ENCODE measurements around the gene CRIM1. TPM values are rescaled to one million over a fixed set of nuclear protein-coding genes. Genes with fewer than 3 reads are reported as not detected.

The CRIM1 gene
- total RNA-seq, 1 experiment from 2014 or later = 46.5 TPM

DNA sequence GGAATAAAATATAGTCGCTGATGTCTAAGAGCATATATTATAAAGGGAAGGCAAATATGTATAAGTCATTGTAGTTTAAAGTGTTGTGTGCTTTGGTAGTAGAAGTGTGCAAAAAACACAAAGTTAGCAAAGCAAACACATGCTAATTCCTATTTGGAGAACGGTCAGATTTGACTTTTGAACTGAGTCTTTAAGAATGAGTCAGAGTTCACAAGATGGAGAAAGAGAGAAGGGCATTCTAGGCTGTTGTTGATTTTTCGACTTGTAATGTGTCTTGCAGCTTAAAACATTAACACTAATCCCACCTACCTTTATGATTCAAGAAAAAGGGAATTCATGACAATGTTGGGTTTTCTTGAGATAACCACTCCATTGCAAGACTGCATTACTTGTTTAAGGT, 98.1 kb downstream of the CRIM1 start:
- POLR2A ChIA-PET (ENCODE audit: low non-redundant PET) = no interaction called here
- no peak for TF ChIP-seq EZH2 (IDR thresholded peaks at IDR 0.05; ENCODE audit: borderline replicate concordance, low read depth, low read length, poor library complexity, severe bottlenecking)
- TF ChIP-seq, protein P1, sequence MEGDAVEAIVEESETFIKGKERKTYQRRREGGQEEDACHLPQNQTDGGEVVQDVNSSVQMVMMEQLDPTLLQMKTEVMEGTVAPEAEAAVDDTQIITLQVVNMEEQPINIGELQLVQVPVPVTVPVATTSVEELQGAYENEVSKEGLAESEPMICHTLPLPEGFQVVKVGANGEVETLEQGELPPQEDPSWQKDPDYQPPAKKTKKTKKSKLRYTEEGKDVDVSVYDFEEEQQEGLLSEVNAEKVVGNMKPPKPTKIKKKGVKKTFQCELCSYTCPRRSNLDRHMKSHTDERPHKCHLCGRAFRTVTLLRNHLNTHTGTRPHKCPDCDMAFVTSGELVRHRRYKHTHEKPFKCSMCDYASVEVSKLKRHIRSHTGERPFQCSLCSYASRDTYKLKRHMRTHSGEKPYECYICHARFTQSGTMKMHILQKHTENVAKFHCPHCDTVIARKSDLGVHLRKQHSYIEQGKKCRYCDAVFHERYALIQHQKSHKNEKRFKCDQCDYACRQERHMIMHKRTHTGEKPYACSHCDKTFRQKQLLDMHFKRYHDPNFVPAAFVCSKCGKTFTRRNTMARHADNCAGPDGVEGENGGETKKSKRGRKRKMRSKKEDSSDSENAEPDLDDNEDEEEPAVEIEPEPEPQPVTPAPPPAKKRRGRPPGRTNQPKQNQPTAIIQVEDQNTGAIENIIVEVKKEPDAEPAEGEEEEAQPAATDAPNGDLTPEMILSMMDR (conservative IDR thresholded peaks at IDR 0.05; ENCODE audit: low read depth, low read length) = no peak
- Histone ChIP-seq H3K9me3 (ENCODE audit: low read depth, low read length, poor library complexity, severe bottlenecking) (no peaks in the 10 kb centered on the region), H3K27me3 (replicated peaks; ENCODE audit: insufficient read depth, low read depth, low read length, poor library complexity) (no peaks in the 10 kb centered on the region), H3K36me3 (ENCODE audit: insufficient read depth, low read length, poor library complexity, severe bottlenecking) (no peaks in the 10 kb centered on the region), H3K4me1 (ENCODE audit: insufficient read depth, low read length, poor library complexity, severe bottlenecking) (peaks cover 83% of the 10 kb centered on the region), H3K4me3 (ENCODE audit: low read depth, low read length, poor library complexity, severe bottlenecking) (no peak overlapping the region), H3K27ac (ENCODE audit: low read depth, low read length, poor library complexity, severe bottlenecking) (peak overlapping the region; percentile 2)
- CTCF ChIA-PET = no interaction called here
- BruUV-seq (replicated peaks) = no TSS peak
- intact Hi-C loops (cut with micrococcal nuclease; ENCODE audit: unreplicated experiment) = no loop called here
- DNase-seq (ENCODE audit: low spot score) = no peak

DNA sequence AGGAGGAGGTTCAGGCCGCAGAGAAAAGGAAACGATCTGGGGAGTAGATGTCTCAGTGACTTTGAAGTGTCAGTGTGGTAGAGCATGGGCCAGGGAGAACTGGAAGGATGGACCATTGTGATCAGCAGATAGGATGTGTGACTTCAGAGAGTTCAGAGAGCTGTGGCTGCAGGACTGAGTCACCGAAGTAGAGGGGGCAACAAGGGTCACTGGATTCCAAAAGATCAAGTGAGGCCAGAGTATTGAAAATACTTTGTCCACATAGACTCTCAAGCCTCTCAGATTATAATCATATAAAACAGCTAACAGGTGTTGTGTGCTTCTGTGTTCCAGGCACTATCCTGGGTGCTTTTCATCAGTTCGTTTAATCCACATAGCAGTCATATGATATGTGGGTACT, 99.4 kb downstream of the CRIM1 start:
- no peaks in the 10 kb centered on the region for H3K9me3 ChIP-seq (ENCODE audit: low read depth, low read length, poor library complexity, severe bottlenecking)
- no peaks in the 10 kb centered on the region for H3K36me3 ChIP-seq (ENCODE audit: insufficient read depth, low read length, poor library complexity, severe bottlenecking)
- intact Hi-C loops (cut with micrococcal nuclease; ENCODE audit: unreplicated experiment) = no loop called here
- no peaks in the 10 kb centered on the region for H3K27me3 ChIP-seq (replicated peaks; ENCODE audit: insufficient read depth, low read depth, low read length, poor library complexity)
- POLR2A ChIA-PET (ENCODE audit: low non-redundant PET) = no interaction called here
- H3K4me3 ChIP-seq (ENCODE audit: low read depth, low read length, poor library complexity, severe bottlenecking) = no peak overlapping the region
- DNase-seq (ENCODE audit: low spot score) = no peak
- CTCF ChIA-PET = no interaction called here
- TF ChIP-seq, protein P1 (conservative IDR thresholded peaks at IDR 0.05; ENCODE audit: low read depth, low read length) = no peak
- no peak for TF ChIP-seq EZH2 (IDR thresholded peaks at IDR 0.05; ENCODE audit: borderline replicate concordance, low read depth, low read length, poor library complexity, severe bottlenecking)
- H3K4me1 ChIP-seq (ENCODE audit: insufficient read depth, low read length, poor library complexity, severe bottlenecking) = peaks cover 96% of the 10 kb centered on the region
- peak overlapping the region; percentile 74 for H3K27ac ChIP-seq (ENCODE audit: low read depth, low read length, poor library complexity, severe bottlenecking)
- no TSS peak for BruUV-seq (replicated peaks)

DNA sequence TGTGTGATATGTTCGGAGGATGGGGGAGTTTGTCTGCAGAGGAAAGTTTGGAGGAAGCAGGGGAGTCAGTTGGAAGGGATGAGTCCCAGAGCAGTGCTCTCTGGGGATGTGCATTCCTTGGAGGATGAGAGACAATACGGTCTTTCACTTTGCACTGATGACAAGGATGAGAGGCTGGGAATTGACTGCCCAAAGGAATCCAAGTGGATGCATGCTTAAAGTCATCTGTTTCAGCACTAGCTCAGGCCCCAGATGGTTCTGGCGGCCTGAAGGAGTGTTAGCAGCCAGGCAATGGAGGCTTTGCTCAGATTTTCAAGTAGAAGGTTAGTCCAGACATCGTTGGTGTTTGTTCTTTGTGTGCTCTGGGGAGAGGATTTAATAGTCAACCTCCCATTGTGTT, 100.2 kb downstream of the CRIM1 start:
- Histone ChIP-seq H3K4me3 (ENCODE audit: low read depth, low read length, poor library complexity, severe bottlenecking) (peak overlapping the region; percentile 3), H3K36me3 (ENCODE audit: insufficient read depth, low read length, poor library complexity, severe bottlenecking) (no peaks in the 10 kb centered on the region), H3K27me3 (replicated peaks; ENCODE audit: insufficient read depth, low read depth, low read length, poor library complexity) (no peaks in the 10 kb centered on the region), H3K9me3 (ENCODE audit: low read depth, low read length, poor library complexity, severe bottlenecking) (no peaks in the 10 kb centered on the region), H3K4me1 (ENCODE audit: insufficient read depth, low read length, poor library complexity, severe bottlenecking) (peaks cover 96% of the 10 kb centered on the region), H3K27ac (ENCODE audit: low read depth, low read length, poor library complexity, severe bottlenecking) (peak overlapping the region; percentile 74)
- DNase-seq (ENCODE audit: low spot score) = peak; percentile 45
- no TSS peak for BruUV-seq (replicated peaks)
- intact Hi-C loops (cut with micrococcal nuclease; ENCODE audit: unreplicated experiment) = loop anchor here (2.0 kb wide), 1 partner anchor 51 kb away; no protein-coding TSS in a partner anchor
- TF ChIP-seq, protein P1 (conservative IDR thresholded peaks at IDR 0.05; ENCODE audit: low read depth, low read length) = no peak
- TF ChIP-seq EZH2 (IDR thresholded peaks at IDR 0.05; ENCODE audit: borderline replicate concordance, low read depth, low read length, poor library complexity, severe bottlenecking) = no peak
- ChIA-PET POLR2A (ENCODE audit: low non-redundant PET) (no interaction called here), CTCF (interaction anchor here (1.4 kb wide), 1 partner anchor 98 kb away, joined by 5 read pairs; no protein-coding TSS in a partner anchor)

Data from A673 (cell line).